Endothelial cell of umbilical vein (primary cell): ENCODE data around the gene SMIM10L1. TPM values are rescaled to one million over a fixed set of nuclear protein-coding genes. Genes with fewer than 3 reads are reported as not detected.

ENCODE experiments used
- BruUV-seq: library from RNA; stranded (reverse); fragments of 400-500 nt; replicated peaks from 2 replicates; lab custom pipeline; 2021; lab: Mats Ljungman, UMichigan
- CTCF ChIA-PET: fragments of 300-600, 350-600 bp; sonication (Branson Sonifier 250); formaldehyde crosslinking; loops from one replicate; lab custom pipeline; 2021; ENCODE audit warnings: antibody characterized with exemption, inconsistent platforms; lab: Charles Lee
- POLR2A ChIA-PET: fragments of 300-600, 350-600 bp; sonication (Branson Sonifier 250); formaldehyde crosslinking; loops from one replicate; lab custom pipeline; 2021; ENCODE audit warnings: antibody characterized with exemption, inconsistent platforms; lab: Charles Lee
- DNase-seq: peaks from one replicate; pipeline ENCODE4 v3.0.0-alpha.2; 2011; ENCODE audit warnings: low read depth, low spot score
- FAIRE-seq: peaks from 2 replicates; lab custom pipeline; 2011; peaks lifted over from hg19 to GRCh38; lab: Jason Lieb, UNC
- H2AFZ ChIP-seq: 2 replicates; pipeline ENCODE4 v1.6.0; 2012; ENCODE audit warnings: low read depth, low read length, control low read depth, inconsistent platforms
- H3K27ac ChIP-seq: 2 replicates; pipeline ENCODE4 v1.5.1; 2011; ENCODE audit warnings: low read depth, mild to moderate bottlenecking, control low read depth, low read length, moderate library complexity; ENCODE audit not compliant: insufficient read depth
- H3K27me3 ChIP-seq, 2 experiments: 2 replicates each; pipeline versions ENCODE4 v1.6.0 to v1.6.1; 2011; ENCODE audit warnings: low read length in 2 of 2, mixed read lengths in 1 of 2; ENCODE audit not compliant: control insufficient read depth in 2 of 2, insufficient read depth in 2 of 2
- H3K36me3 ChIP-seq, 2 experiments: 2 replicates in 1 of 2; 3 replicates in 1 of 2; pipeline ENCODE4 v1.5.1; 2011; ENCODE audit warnings: low read length in 2 of 2, mild to moderate bottlenecking in 1 of 2, moderate library complexity in 1 of 2; ENCODE audit not compliant: control insufficient read depth in 2 of 2, insufficient read depth in 2 of 2; ENCODE audit errors: extremely low read depth in 1 of 2
- H3K4me1 ChIP-seq: 3 replicates; pipeline ENCODE4 v1.5.1; 2011; ENCODE audit warnings: mild to moderate bottlenecking, low read length; ENCODE audit not compliant: control insufficient read depth, insufficient read depth; ENCODE audit errors: extremely low read depth
- H3K4me2 ChIP-seq: 2 replicates; pipeline ENCODE4 v1.6.1; 2011; ENCODE audit warnings: low read length, control low read depth, mixed read lengths; ENCODE audit not compliant: insufficient read depth
- H3K4me3 ChIP-seq, 3 experiments: fragments of 200-600 bp in 1 of 3; sonication (generic), shearing (Covaris generic) in 1 of 3; replicated peaks in 1 of 3; 2 replicates each; pipeline ENCODE4 v1.5.1; 2011 to 2016; ENCODE audit warnings: control low read depth in 3 of 3, low read length in 3 of 3, mild to moderate bottlenecking in 2 of 3, inconsistent platforms in 1 of 3, low read depth in 1 of 3, moderate library complexity in 1 of 3; ENCODE audit not compliant: insufficient read depth in 1 of 3
- H3K79me2 ChIP-seq: 2 replicates; pipeline ENCODE4 v1.6.0; 2012; ENCODE audit warnings: low read length, inconsistent platforms; ENCODE audit not compliant: control insufficient read depth, insufficient read depth
- H3K9ac ChIP-seq: replicated peaks from 2 replicates; pipeline ENCODE3; 2011; ENCODE audit warnings: low read length, control low read depth; ENCODE audit not compliant: insufficient read depth; ENCODE audit errors: extremely low read depth
- H3K9me1 ChIP-seq: replicated peaks from 3 replicates; pipeline ENCODE4 v1.6.0; 2011; ENCODE audit warnings: mild to moderate bottlenecking, low read length; ENCODE audit not compliant: control insufficient read depth, insufficient read depth; ENCODE audit errors: extremely low read depth
- H3K9me3 ChIP-seq: replicated peaks from 2 replicates; pipeline ENCODE4 v1.5.1; 2012; ENCODE audit warnings: low read length, inconsistent platforms; ENCODE audit not compliant: control insufficient read depth, insufficient read depth
- H4K20me1 ChIP-seq: replicated peaks from 2 replicates; pipeline ENCODE3; 2011; ENCODE audit warnings: mild to moderate bottlenecking, low read length; ENCODE audit not compliant: control insufficient read depth, insufficient read depth; ENCODE audit errors: extremely low read depth
- CTCF ChIP-seq, 2 donors: IDR thresholded peaks; 1 replicate in 1 of 2; 2 replicates in 1 of 2; pipeline ENCODE4 v1.5.1; 2011; ENCODE audit warnings: low read length in 2 of 2, mild to moderate bottlenecking in 2 of 2, moderate library complexity in 2 of 2, control low read depth in 1 of 2, inconsistent platforms in 1 of 2, low read depth in 1 of 2; ENCODE audit not compliant: insufficient read depth in 1 of 2; ENCODE audit errors: extremely low read depth in 1 of 2
- EZH2 ChIP-seq: IDR thresholded peaks from 2 replicates; pipeline ENCODE4 v1.6.1; 2012; ENCODE audit warnings: borderline replicate concordance, low read depth, mild to moderate bottlenecking, moderate library complexity, low read length, inconsistent platforms; ENCODE audit not compliant: severe bottlenecking
- FOS ChIP-seq: IDR thresholded peaks from 2 replicates; pipeline ENCODE4 v1.6.1; 2011; ENCODE audit warnings: mild to moderate bottlenecking, low read length, moderate library complexity, borderline replicate concordance; ENCODE audit not compliant: insufficient read depth
- GATA2 ChIP-seq: IDR thresholded peaks from 2 replicates; pipeline ENCODE4 v1.7.0; 2011; ENCODE audit warnings: low read depth, mild to moderate bottlenecking, moderate library complexity, mixed read lengths, low read length; ENCODE audit not compliant: insufficient read length, insufficient read depth
- JUN ChIP-seq: IDR thresholded peaks from 2 replicates; pipeline ENCODE4 v1.6.1; 2011; ENCODE audit warnings: borderline replicate concordance, low read depth; ENCODE audit not compliant: insufficient read length, insufficient read depth
- MAX ChIP-seq: IDR thresholded peaks from 2 replicates; pipeline ENCODE4 v1.6.1; 2011; ENCODE audit not compliant: insufficient read depth, insufficient read length
- MYC ChIP-seq: IDR thresholded peaks from one replicate; pipeline ENCODE4 v1.6.1; 2011; ENCODE audit warnings: mild to moderate bottlenecking, low read depth, low read length
- POLR2A ChIP-seq: IDR thresholded peaks from 2 replicates; pipeline ENCODE4 v1.6.1; 2012; ENCODE audit warnings: low read depth, mild to moderate bottlenecking, control low read depth, low read length
- POLR2AphosphoS5 ChIP-seq: IDR thresholded peaks from 2 replicates; pipeline ENCODE4 v1.6.1; 2012; ENCODE audit warnings: low read depth, mild to moderate bottlenecking, control low read depth, low read length, moderate library complexity; ENCODE audit not compliant: insufficient read depth
- dilution Hi-C: fragments of 300-500 bp; cut with MboI; formaldehyde crosslinking; loops from one replicate; pipeline ENCODE4 v1.15.0; 2019; ENCODE audit warnings: low sequenced_read_pairs; ENCODE audit not compliant: extremely low pct_ligation_motif_present
- intact Hi-C: fragments of 100-400 bp; cut with micrococcal nuclease; formaldehyde crosslinking; loops from one replicate; pipeline ENCODE4 v1.10.0; 2022
- polyA plus RNA-seq, 4 experiments: library from polyadenylated mRNA; depleted of rRNA in 3 of 4; stranded (reverse) in 3 of 4; unstranded in 1 of 4; fragments of >200 nt; gene quantifications; 2 replicates each; pipeline versions ENCODE4 v1.2.1 to v1.2.3, GENCODE V29; 2011 to 2012; ENCODE audit warnings: missing spikeins in 1 of 4
- total RNA-seq: library from RNA; stranded (reverse); gene quantifications from 2 replicates; pipeline ENCODE4 v1.2.3, GENCODE V29; 2021

The SMIM10L1 gene
- total and polyA plus RNA-seq, 2 donors (not counting 3 experiments of a cell fraction or from before 2014, with no cell fraction given), result 5.1 to 10.8 TPM

GRCh38 chr12:11133816-11134215 lies 37.2 kb upstream of the SMIM10L1 start:
- H3K4me3 ChIP-seq, result no peak overlapping the region
- no peaks in the 10 kb centered on the region for H3K27me3 ChIP-seq
- H3K9ac ChIP-seq, result no peak overlapping the region
- FAIRE-seq (no peak), DNase-seq (no peak)
- intact Hi-C loops (no loop called here), dilution Hi-C loops (no loop called here)
- H2AFZ ChIP-seq, result no peak overlapping the region
- no peak overlapping the region for H3K4me2 ChIP-seq
- POLR2A ChIA-PET, result no interaction called here
- CTCF ChIA-PET, result no interaction called here
- no peaks in the 10 kb centered on the region for H3K36me3 ChIP-seq
- H3K27ac ChIP-seq, result no peak overlapping the region
- no peaks in the 10 kb centered on the region for H4K20me1 ChIP-seq
- no peaks in the 10 kb centered on the region for H3K9me1 ChIP-seq
- BruUV-seq, result no TSS peak
- no peaks in the 10 kb centered on the region for H3K4me1 ChIP-seq
- TF ChIP-seq FOS (no peak), JUN (no peak), POLR2AphosphoS5 (no peak), GATA2 (no peak), EZH2 (no peak), POLR2A (no peak), CTCF (IDR thresholded peaks at IDR 0.05; ENCODE audit: extremely low read depth in 1 of 2, insufficient read depth in 1 of 2, low read depth in 1 of 2, low read length in 2 of 2) (no peak), MYC (no peak), MAX (no peak)
- H3K9me3 ChIP-seq, result no peaks in the 10 kb centered on the region
- peaks cover 46% of the 10 kb centered on the region for H3K79me2 ChIP-seq
